Prostate gland (tissue), 2 donors: ENCODE results near the gene MTG1.

Source experiments
- CTCF ChIP-seq, 4 experiments: fragments of 200-600 bp in 2 of 4; fragments of 450-650 bp in 2 of 4; sonication (generic) in 2 of 4; IDR thresholded peaks; 1 replicate in 3 of 4; 2 replicates in 1 of 4; pipeline ENCODE4 v1.5.1; 2016 to 2019; ENCODE audit warnings: antibody characterized with exemption in 4 of 4, mild to moderate bottlenecking in 2 of 4, moderate library complexity in 2 of 4
- POLR2A ChIP-seq: fragments of 450-650 bp; IDR thresholded peaks from one replicate; pipeline ENCODE4 v1.6.1; 2016; ENCODE audit warnings: antibody characterized with exemption, mild to moderate bottlenecking
- POLR2AphosphoS5 ChIP-seq: sonication (generic); formaldehyde crosslinking; IDR thresholded peaks from one replicate; pipeline ENCODE4 v1.6.1; 2017; ENCODE audit warnings: antibody characterized with exemption

- no peak for TF ChIP-seq CTCF (IDR thresholded peaks at IDR 0.05)
- no peak for TF ChIP-seq POLR2AphosphoS5
- no peak for TF ChIP-seq POLR2A
Observed at GRCh38 chr10:133421336-133422222, 27.6 kb downstream of the MTG1 start.
